Measurements from ENCODE around the gene TMEM270. TPM values are rescaled to one million over a fixed set of nuclear protein-coding genes. Genes with fewer than 3 reads are reported as not detected.

TMEM270 gene
- total RNA-seq, 2 donors from 2014 or later, result not detected

DNA sequence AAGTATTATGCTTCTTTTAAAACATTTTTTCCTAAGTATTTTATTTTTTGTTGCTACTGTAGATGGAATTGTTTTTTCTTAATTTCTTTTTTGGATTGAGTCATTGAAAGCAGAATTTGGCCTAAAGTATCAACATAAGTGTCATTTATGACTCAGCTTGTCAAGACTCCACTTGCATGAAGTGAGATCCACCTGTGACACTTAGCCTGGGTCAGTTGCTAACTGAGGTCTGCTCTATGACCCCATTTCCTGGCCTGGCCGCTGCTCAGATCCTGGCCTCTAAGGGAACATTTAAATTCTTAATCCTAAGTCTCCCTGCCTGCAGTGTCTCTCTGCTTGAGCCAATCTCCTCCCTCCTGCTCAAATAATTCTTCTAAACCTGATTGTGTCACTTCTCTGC, 35.5 kb downstream of the TMEM270 start:
- no peak for DNase-seq (ENCODE audit: low spot score)
- no peaks in the 10 kb centered on the region for H3K27me3 ChIP-seq
- peaks cover 0 to 22% of the 10 kb centered on the region in 2 donors for H3K9me3 ChIP-seq
- no peak overlapping the region for H3K4me3 ChIP-seq
- H3K36me3 ChIP-seq, result no peaks in the 10 kb centered on the region
- H3K4me1 ChIP-seq, result peaks cover 0 to 40% of the 10 kb centered on the region in 2 donors
- TF ChIP-seq CTCF (IDR thresholded peaks at IDR 0.05), result no peak
- peak overlapping the region in 1 of 2 donors; percentile 50 for H3K27ac ChIP-seq

- TF ChIP-seq CTCF (IDR thresholded peaks at IDR 0.05), result no peak
- Histone ChIP-seq H3K4me3 (no peak overlapping the region), H3K36me3 (no peaks in the 10 kb centered on the region), H3K4me1 (peaks cover 0 to 13% of the 10 kb centered on the region in 2 donors), H3K27me3 (no peaks in the 10 kb centered on the region), H3K27ac (peak overlapping the region; percentile 26 to 43), H3K9me3 (peaks cover 0 to 22% of the 10 kb centered on the region in 2 donors)
- peak; percentile 70 for DNase-seq (ENCODE audit: low spot score)
Measured at GRCh38 chr7:73899731-73900142, 38.8 kb downstream of the TMEM270 start.

- Histone ChIP-seq H3K27ac (peak overlapping the region; percentile 26 to 43), H3K27me3 (no peaks in the 10 kb centered on the region), H3K4me3 (no peak overlapping the region), H3K4me1 (peaks cover 0 to 7% of the 10 kb centered on the region in 2 donors), H3K36me3 (no peaks in the 10 kb centered on the region), H3K9me3 (peaks cover 0 to 18% of the 10 kb centered on the region in 2 donors)
- DNase-seq (ENCODE audit: low spot score), result no peak
- no peak for TF ChIP-seq CTCF (IDR thresholded peaks at IDR 0.05)
Measured at GRCh38 chr7:73900286-73900685, 39.3 kb downstream of the TMEM270 start.

DNA sequence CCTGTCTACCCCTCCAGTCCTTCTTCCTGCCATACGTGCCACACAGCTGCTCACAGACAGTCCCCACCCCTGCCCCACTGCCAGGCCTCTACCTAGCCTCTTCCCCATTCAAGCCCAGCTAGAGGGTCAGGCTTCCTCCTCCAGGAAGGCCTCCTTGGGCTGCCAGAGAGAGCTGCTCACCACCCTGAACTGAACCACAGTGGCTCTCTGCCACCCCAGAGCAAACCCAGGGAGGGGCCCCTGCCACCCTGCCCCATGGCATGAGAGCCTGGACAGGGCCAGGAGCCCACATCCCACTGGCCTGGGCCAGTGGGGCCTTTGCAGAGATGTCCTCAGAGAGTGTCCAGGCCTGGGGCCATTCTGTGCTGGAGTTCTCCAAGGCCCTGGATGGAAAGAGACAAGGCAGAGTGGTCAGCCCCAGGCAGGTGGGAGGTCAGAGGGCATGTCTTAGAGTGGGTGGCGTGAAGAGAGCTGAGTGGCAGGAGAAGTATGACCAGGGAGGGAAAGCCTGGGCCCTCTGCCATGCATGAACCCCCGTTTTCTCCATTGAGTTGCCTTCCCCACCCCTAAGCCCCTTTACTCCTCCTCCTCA, 40.4 kb downstream of the TMEM270 start:
- no peak for DNase-seq (ENCODE audit: low spot score)
- H3K9me3 ChIP-seq, result peaks cover 0 to 10% of the 10 kb centered on the region in 2 donors
- peaks cover 0 to 5% of the 10 kb centered on the region in 2 donors for H3K4me1 ChIP-seq
- no peak overlapping the region for H3K27ac ChIP-seq
- H3K36me3 ChIP-seq, result no peaks in the 10 kb centered on the region
- no peaks in the 10 kb centered on the region for H3K27me3 ChIP-seq
- no peak for TF ChIP-seq CTCF (IDR thresholded peaks at IDR 0.05)
- H3K4me3 ChIP-seq, result no peak overlapping the region

GRCh38 chr7:73901823-73902597, 41.1 kb downstream of the TMEM270 start:
- Histone ChIP-seq H3K27me3 (no peaks in the 10 kb centered on the region), H3K4me1 (no peaks in the 10 kb centered on the region), H3K4me3 (no peak overlapping the region), H3K9me3 (peaks cover 0 to 4% of the 10 kb centered on the region in 2 donors), H3K27ac (no peak overlapping the region), H3K36me3 (no peaks in the 10 kb centered on the region)
- no peak for TF ChIP-seq CTCF (IDR thresholded peaks at IDR 0.05)
- no peak for DNase-seq (ENCODE audit: low spot score)
